Measurements from ENCODE around the gene CFAP221.
A peak's percentile ranks its signal among the peaks of the same experiment; 100 is the strongest.

The CFAP221 gene

DNA sequence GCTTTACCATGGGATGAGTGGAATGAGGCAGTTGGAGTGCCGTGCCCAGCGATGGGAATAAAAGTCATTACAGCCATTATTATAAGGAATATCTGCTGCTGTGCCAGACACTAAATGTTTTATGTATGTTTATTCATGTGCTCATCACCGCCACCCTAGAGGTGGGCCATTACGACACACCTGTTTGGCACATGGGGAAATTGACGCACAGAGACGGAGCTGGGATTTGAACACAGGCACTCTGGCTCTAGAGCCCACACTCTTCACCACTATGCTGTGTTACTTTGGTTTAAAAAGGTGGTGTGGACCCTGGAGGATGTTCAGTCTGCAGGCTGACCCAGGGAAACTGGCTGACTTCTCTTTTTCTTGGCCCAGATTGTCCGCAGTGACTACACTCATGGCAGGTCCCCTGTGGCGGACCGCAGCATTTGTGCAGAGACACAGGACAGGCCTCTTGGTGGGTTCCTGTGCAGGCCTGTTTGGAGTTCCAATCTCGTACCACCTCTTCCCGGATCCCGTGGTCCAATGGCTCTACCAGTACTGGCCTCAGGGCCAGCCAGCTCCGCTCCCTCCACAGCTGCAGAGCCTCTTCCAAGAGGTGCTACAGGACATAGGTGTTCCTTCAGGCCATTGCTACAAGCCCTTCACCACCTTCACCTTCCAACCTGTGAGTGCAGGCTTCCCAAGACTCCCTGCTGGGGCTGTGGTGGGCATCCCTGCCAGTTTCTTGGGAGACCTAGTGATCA, 136.4 kb downstream of the CFAP221 start:
- DNase-seq (ENCODE audit: low read depth, low spot score): no peak

GRCh38 chr2:119681203-119681867, 137.1 kb downstream of the CFAP221 start:
- no peak for DNase-seq (ENCODE audit: low read depth, low spot score)

DNA sequence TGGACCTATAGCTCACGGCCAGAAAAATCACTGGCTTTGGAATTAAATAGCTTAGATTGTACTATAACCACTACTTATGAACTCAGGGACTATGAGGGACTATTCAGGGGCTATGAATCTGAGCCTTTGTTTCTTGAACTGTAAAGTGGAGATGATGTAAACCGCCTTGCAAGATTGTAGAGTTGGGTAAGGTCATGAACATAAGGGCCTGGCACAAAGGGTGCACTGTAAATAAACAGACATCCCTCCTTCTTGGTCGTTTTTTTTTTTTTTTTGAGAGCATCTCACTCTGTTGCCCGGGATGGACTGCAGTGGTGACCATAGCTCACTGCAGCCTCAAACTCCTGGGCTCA, 137.6 kb downstream of the CFAP221 start:
- DNase-seq (ENCODE audit: low read depth, low spot score): no peak

- DNase-seq (ENCODE audit: low read depth, low spot score): no peak
These were observed 138.3 kb downstream of the CFAP221 start for GRCh38 chr2:119682578-119682977.

- no peak for DNase-seq (ENCODE audit: low read depth, low spot score)
These were observed 138.9 kb downstream of the CFAP221 start for GRCh38 chr2:119683074-119683712.

DNA sequence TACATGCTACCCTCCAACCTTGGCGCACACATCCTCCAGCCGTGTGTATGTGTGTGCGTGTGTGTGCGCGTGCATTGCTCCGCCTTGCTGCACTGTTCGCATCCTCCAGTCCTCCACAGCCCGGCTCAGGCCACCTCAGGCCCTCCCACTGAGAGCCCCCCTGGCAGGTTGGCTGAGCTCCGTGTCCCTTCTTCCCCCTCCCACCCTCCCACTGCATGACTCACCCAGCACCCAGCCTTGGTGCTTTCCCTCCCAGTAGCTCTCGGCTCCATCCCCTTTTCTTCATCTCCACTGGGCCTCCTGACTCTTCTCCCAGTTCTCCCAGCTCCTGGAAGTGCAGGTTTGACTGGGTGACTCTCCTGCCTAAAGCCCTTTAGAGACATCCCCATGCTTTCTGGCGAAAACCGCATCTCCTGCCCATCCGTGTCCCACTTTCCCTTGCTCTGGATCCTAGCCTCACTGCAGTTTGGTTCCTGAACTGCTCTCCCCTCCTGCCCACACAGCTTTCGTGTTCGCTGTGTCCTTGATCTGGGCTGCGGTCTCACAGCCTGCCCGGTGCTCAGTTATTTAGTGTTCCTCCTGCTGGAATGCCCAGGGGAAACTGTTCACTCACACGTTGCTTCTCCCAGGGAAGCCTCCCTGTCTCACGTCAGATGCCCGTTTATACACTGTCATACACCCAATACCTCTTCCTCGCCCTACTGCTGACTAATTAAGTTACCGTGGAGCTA, 139.6 kb downstream of the CFAP221 start:
- DNase-seq (ENCODE audit: low read depth, low spot score): no peak

DNA sequence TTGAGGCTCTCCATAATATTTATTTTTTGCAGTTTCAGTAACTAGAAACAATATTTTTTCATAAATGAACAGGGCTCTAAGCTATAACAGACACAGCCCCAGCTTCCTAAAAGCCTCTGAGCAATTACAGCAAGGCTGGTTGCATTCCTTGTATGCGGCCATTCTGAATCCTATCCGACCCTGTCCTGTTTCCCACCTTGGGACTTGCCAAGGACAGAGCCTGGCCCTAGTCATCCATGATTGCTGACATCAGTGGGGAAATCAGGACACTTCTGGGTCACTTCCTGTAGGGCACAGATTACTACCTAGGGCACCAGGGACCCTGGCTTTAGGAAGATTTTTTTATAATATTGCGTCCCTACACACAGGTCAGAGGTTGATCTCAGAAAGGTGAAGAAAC, 140.3 kb downstream of the CFAP221 start:
- DNase-seq (ENCODE audit: low read depth, low spot score): no peak

DNA sequence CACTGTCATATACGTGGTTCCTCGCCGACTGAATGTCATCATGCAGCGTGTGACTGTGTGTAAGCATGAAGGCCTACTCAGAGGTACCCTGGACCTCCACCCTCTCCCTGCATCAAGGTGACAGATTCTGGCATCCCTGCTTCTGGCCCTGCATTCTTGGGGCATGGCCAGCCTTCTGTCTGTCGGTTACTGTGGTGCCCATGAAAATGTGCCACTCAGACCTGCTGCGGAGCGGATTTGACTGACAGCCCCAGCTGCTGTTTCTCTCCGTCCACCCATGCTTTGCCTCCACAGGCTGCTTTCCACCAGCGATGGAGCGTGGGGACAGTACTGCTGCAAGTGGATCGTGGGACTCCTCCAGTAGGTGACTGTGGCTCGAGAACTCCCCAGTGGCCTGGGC, 144.4 kb downstream of the CFAP221 start:
- no peak for DNase-seq (ENCODE audit: low read depth, low spot score)

DNA sequence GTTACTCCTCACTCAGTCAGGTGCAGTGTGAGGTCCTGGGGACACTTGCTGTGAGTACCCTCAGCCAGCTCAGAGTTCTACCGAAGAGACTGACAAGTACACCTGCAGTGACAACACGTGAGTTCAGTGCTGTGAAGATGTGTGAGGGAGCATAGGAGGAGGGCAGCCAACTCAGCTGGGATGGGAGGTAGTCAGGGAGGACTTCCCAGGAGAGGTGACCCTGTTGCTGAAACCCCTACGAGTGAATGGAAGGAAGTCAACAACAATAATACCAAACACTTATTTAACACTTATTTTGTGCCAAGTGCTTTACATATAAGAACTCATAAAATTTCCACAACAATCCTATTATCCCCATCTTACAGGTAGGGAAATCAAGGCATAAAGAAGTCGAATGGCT, 145.0 kb downstream of the CFAP221 start:
- no peak for DNase-seq (ENCODE audit: low read depth, low spot score)

DNA sequence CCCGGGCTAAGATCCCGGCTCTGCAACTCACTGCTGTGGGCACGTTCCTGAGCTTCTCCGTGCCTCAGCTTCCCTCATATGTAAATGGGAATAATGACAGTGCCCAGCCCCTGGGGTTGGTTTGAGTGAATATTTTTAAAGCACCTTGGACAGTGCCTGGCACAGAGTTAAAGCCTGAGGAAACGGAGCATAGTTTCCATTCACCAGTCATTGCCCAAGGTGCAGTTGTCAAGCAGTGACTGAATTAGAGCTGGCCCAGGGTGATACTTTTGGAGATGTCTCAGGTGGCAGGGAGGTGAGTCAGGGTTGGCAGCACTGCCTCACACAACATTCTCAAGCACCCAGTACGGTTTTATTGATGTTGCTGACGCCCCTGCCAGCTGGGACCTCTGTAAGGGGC, 146.9 kb downstream of the CFAP221 start:
- DNase-seq (ENCODE audit: low read depth, low spot score): no peak

GRCh38 chr2:119691651-119692245, 147.5 kb downstream of the CFAP221 start:
- DNase-seq (ENCODE audit: low read depth, low spot score): no peak

- no peak for DNase-seq (ENCODE audit: low read depth, low spot score)
These were observed 148.1 kb downstream of the CFAP221 start for GRCh38 chr2:119692310-119692709.

DNA sequence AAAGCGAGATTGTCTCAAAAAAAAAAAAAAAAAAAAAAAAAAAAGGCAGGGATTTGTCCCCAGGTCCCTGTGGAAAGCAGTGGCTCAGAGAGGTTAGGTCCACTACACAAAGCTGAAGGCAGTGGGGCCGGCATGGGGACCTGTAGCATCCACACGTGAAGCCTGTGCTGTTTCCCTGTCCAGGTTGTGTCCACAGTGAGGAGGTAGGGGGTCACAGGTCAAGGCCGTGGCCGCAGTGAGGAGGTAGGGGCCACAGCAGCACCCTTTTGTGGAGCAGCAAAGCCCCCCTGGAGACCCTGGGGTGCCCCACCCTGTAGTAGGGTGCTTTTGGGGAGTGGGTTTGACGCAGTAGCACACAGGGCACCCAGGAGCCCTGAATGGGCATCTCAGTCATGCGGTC, 148.7 kb downstream of the CFAP221 start:
- no peak for DNase-seq (ENCODE audit: low read depth, low spot score)

DNA sequence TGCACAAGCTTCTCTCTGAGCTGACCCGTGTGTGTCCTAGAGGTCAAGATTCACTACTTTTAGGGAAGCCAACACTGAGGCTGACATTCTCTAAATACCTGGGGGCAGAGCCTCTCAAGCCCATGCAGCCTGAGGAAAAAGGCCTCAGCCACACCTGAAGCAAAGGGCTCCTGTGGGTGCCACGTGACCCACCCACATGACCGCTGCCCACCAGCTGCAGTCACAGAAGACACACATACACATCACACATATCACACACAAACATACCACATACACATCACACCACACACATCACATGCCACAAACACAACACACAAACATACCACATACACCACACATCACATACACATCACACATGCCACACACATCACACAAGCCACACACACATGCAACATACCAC, 149.3 kb downstream of the CFAP221 start:
- no peak for DNase-seq (ENCODE audit: low read depth, low spot score)

GRCh38 chr2:119693967-119694366, 149.7 kb downstream of the CFAP221 start:
- no peak for DNase-seq (ENCODE audit: low read depth, low spot score)

DNA sequence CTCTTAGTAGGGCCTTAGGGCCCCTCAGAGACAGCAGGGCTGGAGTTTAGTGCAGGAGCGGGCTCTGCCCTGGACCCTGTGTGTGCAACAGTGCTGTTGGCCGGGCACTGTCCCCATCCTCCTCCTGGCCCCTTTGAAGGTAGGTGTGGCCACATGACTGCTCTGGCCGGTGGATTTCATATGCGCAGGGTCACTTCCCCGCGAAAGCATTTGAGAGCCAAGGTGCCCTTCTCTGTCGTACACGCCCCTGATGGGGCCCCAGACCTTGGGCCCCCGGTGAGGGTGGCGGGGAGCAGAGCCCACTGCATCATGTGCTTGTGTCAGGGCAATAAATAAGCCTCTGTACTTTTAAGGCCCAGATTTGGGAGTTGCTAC, 150.2 kb downstream of the CFAP221 start:
- DNase-seq (ENCODE audit: low read depth, low spot score): no peak

- peak; percentile 45 for DNase-seq (ENCODE audit: low read depth, low spot score)
These were observed 150.7 kb downstream of the CFAP221 start for GRCh38 chr2:119694845-119695521.

DNA sequence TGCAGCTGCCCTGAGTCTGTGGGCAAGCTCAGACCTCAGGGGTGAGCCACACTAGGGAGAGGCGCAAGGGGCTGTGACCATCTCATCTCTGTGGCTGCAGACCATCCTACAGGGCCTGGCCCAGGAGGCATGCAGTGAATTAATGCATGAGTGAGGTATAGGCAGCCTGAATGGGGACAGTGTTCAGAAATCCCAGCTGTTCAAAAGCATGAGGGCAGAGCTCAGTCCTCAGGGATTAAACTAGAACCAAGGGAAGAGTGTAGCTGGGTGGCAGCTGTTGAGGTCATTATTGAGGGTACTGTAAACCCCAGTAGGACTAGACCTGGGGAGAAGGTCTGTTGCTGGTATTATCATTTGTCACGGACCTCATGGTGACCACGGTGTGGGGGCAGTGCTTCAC, 151.8 kb downstream of the CFAP221 start:
- no peak for DNase-seq (ENCODE audit: low read depth, low spot score)

DNA sequence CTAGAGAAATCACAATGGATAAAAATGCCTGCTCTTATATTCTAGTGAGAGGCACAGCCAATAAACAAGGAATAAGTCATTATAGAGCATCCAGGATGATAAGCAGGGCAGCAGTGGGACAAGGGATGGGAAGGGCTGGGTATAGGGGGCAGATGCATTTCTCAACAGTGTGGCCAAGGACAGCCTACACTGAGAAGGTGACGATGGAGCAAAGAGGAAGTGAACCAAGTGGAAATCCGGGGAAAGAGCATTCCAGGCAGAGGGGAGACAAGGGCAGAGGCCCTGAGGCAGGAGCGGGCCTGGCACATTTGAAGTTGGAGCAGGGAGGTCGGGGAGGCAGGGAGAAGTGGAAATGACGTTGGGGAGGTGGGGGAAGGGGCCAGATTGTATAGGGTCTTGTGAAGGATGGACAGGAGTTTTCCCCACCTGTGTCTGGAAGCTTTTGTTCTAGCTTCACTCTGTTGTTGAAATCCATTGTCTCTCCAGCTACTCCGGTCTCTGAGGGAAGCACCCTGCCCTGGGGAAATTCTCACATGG, 152.3 kb downstream of the CFAP221 start:
- DNase-seq (ENCODE audit: low read depth, low spot score): peak; percentile 82

GRCh38 chr2:119697290-119698020, 153.2 kb downstream of the CFAP221 start:
- DNase-seq (ENCODE audit: low read depth, low spot score): no peak

All from ELF-1 (cell line).